Islet precursor cell (in vitro differentiated cells): ENCODE results near the gene RPTOR.
"Not testable (repeated sequence)": the region's sequence is repeated elsewhere in the genome, so short reads cannot be mapped to it uniquely, and the experiment has no call there.

Experiments used
- DNase-seq: peaks from one replicate; pipeline ENCODE4 v3.0.0-alpha.2; 2018

The RPTOR gene

DNA sequence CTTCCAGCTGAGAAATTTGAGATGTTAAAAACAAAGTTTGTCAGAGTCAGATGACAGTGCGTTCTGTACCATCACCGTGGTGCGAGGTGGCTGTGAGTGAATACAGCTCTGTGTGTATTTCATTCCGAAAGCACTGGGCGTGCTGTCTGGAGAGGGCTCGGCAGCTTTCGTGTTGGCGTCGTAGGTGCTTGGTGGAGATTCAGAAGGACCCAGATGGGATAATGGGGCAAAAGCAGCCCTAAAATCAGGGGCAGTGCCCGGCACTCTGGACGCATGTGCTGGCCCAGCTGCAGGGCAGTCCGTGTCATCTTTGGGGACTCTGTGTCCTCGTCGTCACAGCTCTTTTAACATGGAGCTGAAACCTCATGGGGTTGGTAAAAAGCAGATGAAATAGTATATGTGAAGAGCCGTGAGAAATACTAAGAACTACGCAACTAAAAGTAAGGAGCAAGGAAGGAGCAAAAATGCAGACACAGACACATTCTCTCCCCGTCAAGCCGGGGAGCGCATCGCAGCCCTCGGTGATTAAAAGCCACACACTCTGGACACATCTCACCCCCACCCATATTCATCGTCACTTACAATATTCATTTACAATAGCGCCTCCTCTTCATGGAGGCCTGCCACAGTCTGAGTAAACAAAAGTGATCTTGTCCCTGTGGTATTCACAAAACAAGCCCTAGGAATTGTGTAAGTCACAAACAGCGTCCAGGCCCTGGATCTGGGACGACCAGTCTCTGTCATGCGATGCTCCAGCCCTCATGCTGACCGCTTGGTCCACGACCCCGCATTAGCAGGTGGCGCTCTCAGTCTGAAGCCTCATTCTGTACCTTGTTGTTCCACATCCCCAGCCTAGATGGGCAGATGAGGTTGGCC, 206.7 kb downstream of the RPTOR start:
- peak; percentile 65 for DNase-seq

DNA sequence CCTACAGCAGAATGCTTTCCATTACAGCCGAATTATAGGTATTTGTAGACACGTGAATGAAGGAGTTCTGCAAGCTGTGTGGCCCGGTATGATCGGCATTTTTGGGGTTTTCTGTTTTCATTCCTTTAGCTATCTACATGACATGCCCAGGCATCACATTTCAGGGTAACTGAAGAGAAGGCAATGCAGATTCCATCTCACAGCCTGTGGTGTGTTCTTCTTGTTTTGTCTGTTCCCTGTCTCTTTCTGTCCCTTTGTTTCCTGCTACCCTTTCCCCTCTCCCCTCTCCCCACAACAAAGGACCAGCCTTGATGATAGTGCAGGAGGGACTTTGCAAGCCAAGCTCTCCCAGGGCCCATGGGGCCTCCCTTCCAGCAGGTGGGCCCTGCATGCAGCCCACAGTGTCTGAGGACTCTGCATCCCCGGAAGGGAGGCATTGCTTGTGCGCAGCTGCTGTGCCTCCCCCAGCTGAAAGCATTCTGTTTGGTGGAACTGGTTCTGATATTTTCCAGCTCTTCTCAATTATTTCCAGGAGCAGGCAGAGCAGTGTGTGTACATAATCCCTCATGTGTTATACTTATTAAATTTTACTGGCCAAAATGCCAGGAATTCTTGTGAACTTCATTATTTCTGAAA, 207.4 kb downstream of the RPTOR start:
- DNase-seq: peak; percentile 51

DNA sequence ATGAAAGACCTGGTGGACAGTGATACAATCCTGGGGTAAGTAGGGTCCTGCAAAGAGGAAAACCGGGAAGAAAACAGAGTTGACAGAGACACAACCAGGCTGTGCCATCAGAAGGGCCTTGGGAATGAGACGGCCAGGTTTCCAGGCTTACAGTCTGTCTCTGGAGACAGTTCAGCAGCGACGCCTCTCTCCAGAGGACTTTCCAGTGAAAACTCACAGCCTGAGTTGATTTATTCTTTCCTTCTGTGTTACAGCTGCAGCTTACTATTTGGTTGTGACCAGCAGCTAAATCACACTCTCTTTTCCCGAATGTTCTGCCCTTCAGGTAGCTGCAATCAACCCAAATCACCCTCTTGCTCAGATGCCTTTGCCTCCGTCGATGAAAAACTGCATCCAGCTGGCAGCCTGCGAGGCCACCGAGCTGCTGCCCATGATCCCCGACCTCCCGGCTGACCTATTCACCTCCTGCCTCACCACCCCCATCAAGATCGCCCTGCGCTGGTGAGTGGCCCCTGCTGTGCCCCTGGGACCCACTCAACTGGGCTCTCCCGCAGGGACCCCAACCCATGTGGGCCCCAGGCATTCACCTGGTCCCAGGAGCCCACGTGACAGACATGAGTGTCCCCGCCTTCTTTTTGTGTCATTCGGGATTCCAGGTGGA, 209.2 kb downstream of the RPTOR start:
- peak; percentile 53 for DNase-seq

DNA sequence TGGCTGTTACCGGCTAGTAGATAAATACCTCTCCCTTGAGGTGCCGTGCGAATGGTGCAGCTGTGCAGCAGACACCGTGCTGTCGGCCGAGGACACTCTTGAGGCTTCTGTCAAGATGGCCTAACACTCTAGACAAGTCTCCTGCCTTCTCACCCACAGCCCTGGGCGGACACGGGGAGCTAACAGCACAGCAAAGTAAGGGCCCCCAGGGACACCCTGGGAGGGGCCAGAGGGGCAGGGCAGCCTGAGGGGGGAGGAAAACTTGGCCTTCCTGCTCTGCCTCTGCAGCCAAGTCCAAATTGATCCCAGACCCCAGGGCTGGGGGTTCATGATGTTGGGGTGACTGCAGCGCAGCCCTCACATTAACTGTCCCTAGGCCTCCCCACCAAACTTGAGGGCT, 210.2 kb downstream of the RPTOR start:
- peak; percentile 45 for DNase-seq

DNA sequence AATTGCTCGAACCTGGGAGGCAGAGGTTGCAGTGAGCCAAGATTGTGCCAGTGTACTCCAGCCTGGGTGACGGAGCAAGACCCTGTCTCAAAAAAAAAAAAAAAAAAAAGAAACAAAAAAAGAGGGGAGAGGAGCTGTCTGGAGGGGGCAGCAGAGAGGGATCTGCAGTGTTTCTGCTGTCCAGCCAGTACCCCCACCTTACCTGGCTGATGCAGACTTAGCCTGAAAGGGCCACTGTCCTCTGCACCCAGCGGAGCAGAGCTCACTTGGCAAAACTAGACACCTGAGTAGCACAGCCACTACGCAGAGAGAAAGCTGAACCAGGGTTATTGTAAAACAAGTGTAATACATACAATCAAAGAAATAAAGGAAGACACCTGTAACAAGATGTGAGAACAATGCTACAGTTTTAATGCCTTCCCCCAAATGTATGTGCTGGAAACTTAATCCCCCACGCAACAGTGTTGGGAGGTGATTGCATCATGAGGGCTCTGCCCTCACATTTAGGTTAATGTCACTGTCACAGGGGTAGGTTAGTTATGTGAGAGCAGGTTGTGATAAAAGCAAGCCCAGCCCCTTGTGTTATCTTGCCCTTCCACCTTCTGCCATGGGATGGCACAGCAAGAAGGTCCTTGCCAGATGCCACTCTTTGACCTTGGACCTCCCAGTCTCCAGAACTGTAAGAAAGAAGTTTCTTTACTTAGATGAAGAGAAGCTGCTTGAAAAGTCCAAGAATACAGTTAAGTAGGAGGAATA, 211.2 kb downstream of the RPTOR start:
- DNase-seq: peak; percentile 55

DNA sequence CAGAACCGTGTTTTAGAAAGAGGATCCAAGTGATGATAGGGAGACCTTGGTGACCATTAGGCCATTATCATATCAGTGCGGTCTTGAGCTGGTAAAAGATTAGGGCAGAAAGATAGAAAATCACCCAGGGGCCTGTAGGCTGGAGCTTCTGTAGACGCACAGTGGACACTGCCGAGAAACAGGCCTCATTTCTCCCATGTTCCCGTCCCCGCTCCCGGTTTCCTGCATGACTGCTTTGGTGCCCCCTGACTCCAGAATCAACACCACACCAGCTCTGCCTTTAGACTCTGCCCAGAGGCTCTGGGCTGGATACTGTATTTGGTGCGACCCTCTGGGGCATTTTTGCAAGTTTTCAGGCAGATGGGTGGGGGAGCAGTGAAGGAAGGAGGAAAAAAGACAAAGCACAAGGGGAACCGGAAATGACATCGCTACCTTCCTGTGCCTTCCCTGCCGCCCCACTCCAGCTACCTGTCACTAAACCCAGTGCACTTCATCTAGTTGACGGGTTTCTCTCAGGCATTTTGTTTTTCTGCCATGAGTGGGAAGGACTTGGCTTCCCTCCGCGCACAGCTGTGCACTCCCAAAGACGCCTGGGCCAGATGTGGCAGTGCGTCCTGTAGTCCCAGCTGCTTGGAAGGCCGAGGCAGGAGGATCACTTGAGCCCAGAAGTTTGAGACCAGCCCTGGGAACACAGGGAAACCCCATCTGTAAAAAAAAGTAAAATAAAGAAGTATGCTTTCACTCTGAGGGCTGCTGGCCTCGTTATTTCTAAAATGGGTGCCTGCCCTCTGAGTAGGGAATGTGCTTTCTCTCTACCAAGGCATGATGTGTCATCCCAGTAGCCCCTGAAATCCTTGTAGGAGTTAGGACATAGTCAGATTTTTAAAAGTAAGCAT, 214.1 kb downstream of the RPTOR start:
- DNase-seq: peak; percentile 47

DNA sequence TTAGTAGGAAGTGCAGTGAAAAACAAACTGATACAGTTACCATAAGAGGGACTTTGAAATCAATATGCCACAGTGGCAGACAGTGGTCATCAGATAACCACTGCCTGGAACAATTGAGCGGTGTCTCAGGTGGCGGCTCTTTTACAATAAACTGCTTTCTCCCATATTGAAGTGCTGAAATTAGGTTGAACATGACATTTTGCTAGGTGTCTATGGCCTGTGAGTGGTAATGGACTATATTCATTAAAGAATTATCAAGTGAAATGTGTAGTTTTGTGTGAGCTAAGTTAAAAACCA, 214.7 kb downstream of the RPTOR start:
- DNase-seq: no peak

DNA sequence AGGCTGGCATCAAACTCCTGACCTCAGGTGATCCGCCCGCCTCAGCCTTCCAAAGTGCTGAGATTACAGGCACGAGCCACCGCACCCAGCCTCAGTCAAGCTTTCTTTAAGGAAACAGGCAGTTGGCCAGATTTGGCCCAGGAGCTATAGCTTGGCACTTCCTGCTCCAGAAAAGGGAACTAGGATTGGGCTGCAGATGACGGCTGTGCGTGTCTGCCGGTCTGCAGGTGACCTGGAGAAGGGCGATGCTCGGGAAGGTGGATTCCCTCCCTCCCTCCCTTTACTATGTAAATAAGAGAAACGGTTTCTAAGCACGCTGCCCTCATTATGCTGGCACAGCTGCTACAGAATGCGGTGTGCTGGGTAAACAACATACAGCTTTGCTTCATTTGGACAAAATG, 215.9 kb downstream of the RPTOR start:
- DNase-seq: peak; percentile 57

DNA sequence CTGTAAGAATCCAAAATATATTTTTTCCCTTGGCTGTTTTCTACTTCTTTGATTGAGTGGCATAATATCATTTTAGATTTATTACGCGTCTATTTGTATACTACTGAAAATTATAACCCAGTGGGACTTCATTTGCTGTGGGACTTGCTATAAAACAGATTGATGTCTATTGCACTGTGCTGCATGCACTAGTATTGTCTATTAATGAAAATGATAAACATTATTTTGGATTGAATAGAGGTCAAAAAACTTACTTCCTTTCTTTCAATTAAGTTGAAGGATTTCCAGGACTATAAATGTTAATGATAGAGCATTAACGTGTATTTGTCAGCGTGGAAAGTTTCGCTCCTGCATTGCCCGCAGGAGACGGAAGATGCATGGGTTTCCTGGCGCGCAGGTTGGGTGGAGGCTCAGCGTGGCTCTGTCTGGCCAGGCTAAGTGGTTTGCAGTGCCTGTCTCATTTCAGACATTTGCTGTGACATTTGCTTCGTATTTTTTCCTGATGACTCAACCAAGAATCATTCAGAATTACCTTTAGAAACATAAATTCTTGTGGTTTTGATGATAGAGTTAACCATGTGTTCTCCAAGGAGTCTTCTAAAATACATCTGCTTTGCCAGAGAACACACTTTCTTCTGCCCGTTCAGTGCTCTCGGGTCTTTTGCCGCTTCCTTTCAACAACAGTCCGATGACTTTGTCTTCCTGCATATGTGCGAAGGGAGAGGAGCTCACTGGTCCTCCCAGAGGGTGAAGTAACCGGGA, 216.7 kb downstream of the RPTOR start:
- DNase-seq: peak; percentile 83

DNA sequence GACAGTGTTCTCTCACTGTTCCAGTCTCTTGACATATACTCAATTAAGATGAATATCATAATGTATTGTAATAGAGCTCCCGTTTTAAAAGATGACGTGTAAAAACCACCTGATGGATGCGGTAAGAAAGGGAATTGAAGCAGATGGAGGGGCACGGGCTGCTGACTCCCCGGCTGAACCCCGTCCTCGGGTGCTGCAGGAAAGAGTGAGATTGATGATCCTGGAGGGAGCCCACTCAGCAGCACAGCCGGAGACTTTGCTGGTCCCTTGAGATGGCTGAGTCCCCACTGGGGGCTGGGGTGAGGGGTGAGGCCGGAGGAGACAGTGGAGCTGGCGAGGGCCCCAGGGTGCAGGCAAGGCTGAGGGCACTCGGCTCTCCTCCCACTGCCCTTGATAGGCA, 217.4 kb downstream of the RPTOR start:
- peak; percentile 48 for DNase-seq

DNA sequence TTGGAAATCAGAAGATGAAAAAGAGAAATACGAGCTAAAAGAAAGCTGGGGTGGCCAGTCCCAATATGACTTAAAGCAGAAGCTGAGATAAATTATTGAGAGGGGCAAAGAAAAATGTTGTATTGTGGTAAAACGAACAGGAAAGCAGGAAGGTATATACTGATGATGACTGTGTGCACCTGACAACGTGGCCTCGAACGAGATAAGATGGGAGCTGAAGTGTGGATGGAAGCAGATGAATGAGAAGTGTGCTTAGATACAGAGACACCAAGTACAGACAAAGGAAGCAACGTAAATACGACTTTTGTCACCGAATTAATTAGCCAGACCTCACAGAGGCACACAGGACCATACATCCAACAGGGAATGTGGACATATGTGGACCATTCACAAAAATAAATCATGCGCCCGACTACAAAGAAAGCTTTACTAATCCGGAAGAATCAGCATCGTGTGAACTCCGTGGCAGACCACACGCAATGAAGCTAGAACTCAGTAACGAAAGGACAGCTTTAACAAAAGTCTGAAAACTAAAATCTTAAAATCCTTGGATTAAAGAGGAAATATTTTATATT, 218.7 kb downstream of the RPTOR start:
- DNase-seq: peak; percentile 19

DNA sequence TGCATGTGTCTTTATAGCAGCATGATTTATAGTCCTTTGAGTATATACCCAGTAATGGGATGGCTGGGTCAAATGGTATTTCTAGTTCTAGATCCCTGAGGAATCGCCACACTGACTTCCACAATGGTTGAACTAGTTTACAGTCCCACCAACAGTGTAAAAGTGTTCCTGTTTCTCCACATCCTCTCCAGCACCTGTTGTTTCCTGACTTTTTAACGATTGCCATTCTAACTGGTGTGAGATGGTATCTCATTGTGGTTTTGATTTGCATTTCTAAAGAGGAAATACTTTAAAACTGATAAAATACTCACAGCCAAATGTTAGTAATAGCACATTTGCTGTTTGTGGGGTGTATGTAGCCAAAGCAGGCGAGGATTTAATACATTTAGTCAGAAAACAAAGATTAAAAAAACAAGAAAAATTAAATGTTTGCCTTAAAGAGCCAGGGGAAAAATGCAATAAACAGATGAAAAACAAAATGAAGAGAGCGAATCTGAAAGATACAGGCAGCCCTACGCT, 220.0 kb downstream of the RPTOR start:
- DNase-seq: not testable (repeated sequence)

DNA sequence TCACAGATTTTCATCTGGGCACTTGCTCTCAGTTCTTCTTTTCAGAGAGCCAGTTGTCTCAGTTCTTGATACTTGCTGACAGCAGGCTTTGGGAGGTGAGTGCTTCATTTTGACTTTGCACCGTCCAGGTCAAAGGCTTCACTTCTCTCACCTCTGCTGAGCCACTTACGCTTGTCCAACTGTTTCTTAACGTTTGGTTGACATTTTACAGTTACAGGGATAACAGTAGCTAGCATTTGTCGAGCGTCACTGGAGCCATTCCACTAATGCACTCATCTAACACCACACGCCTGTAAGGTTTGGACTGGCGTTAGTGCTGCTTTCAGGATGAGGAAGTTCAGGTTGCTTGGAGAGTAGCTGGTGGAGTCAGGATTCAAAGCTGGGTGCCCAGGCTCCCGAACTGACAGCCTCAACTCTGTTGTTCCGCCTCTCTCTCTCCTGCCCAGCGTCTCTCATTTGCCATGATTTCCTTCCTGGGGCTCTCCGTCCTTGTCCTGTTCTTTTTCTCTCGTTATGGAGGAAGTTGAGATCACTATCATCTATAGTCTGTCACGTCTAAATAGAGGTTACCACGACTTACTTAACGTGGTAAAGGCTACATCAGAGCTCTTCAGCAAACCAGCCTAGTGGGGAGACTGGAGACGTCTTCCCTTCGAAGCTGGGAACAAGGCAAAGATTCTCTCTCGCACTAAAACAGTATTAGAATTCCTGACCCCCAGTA, 220.8 kb downstream of the RPTOR start:
- DNase-seq: peak; percentile 63

DNA sequence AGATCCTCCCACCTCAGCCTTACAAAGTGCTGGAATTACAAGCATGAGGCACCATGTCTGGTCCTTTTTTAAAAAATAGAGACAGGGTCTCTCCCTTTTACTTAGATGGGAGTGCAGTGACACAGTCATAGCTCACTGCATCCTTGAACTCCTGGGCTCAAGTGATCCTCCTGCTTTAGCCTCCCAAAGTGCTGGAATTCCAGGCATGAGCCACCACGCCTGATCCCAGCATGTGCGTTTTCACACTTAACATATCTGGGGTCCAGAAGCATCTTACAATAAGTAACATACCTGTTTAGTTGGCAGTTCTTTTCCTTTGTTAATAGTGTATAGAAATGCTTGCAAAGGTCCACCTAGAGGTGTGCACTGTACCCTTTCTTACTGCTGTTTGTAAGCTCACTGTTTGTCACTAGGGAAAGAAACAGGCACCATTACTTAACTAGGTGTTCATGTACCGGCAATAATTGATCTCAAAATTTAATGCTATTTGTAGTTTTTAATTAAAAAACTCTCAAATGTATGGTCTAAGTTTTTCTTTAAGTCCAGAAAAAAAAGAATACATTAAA, 221.7 kb downstream of the RPTOR start:
- DNase-seq: peak; percentile 57

DNA sequence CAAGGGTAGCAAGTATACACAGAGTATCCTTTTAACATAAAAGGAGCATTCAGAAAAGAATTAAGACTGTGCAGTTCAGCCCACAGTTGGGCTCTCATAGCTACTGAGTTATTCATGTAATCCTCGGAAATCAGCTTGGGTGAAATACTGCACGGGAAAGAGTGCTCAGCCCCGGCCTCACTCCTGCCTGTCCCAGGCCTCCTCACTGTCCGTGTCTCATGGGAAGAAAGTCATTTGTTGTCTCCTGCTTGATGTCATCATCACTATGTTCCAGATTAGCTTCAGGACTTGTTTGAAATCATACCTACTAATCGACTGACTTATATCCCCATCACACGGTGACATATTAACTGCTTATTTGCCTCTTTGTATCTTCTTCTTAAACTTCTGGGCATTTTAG, 223.8 kb downstream of the RPTOR start:
- peak; percentile 41 for DNase-seq

DNA sequence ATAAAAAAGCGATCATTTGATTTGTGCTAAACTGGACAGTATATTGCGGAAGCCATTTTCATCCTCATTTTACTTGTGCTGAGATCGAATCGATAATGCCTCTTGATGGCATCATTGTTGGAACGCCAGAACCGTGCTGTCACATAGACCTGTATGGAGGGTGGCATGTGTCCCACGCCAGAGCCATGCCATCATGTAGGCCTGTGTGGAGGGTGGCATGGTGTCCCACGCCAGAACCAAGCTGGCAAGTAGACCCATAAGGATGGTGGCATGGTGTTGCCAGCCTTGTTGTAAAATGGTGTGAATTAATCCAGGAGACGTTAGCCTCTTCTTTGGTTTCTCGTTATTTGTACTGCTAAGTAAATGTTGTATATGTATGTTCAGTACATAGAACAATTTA, 224.3 kb downstream of the RPTOR start:
- DNase-seq: peak; percentile 35

DNA sequence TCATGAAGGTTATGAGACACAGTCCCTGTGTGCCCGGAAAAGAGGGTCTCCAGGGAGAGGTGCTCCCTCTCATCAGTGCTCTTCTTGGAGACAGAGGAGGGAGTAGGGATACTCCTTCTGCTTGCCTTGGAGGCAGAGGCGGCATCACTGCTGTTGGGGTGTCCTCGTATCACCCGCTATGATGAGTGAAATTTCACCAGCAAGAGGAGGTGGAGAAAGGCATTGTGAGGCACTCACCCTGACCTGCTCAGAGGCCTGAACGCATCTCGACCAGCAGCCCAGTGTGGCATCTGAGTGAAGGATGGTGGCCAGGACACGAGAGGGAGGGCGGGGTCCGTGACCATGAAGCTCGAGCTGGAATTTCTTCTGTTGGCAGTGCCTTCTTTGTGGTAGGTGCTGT, 224.9 kb downstream of the RPTOR start:
- no peak for DNase-seq

DNA sequence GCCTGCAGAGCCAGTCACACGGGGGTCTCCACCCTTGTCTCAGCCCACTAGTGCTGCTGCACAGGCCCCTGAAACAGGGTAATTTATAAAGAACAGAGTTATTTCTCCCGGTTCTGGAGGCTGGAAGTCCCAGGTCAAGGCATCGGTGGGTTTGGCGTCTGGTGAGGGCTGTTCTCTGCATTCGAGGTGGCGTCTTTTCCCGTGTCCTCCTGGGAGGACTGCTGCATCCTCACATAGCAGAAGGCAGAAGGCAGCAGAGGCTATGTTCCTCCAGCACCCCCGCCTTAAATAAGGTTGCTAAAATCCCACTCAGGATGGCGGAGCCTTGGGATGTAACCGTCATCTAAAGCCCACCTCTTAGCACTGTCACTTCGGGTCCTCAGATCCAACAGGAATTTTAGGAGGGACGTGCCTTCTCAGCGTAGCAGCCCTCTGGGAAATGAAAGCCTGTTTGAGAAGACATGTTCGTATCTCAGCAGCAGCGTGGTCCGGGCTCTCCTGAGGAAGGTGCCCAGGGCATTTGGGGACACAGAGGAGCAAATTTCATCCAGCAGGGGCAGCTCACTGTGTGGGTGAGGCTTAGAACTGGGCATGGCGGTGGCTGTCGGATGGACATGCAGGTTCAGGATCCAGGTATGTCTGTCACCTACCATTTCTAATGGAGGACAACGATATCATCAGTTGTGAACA, 225.4 kb downstream of the RPTOR start:
- peak; percentile 51 for DNase-seq
